NT2/D1 (cell line): Measurements from ENCODE around the gene SLC15A3.
A peak's percentile ranks its signal among the peaks of the same experiment; 100 is the strongest.

Experiments used
- DNase-seq: peaks from one replicate; pipeline ENCODE4 v3.0.0-alpha.2; 2011; ENCODE audit warnings: low read depth, low spot score
- H3K27me3 ChIP-seq: 2 replicates; pipeline ENCODE4 v1.6.0; 2011; ENCODE audit warnings: mild to moderate bottlenecking; ENCODE audit not compliant: insufficient read length, insufficient read depth
- H3K36me3 ChIP-seq: 2 replicates; pipeline ENCODE4 v1.6.1; 2011; ENCODE audit warnings: mild to moderate bottlenecking, low read length, mixed read lengths; ENCODE audit not compliant: insufficient read depth, insufficient read length
- H3K4me1 ChIP-seq: 2 replicates; pipeline ENCODE4 v1.5.1; 2011; ENCODE audit not compliant: insufficient read depth, insufficient read length
- H3K4me3 ChIP-seq: 2 replicates; pipeline ENCODE4 v1.5.1; 2011; ENCODE audit warnings: low read depth; ENCODE audit not compliant: insufficient read length
- H3K9ac ChIP-seq: 2 replicates; pipeline ENCODE4 v1.6.0; 2011; ENCODE audit warnings: low read depth; ENCODE audit not compliant: insufficient read length
- H3K9me3 ChIP-seq: 2 replicates; pipeline ENCODE4 v1.5.1; 2011; ENCODE audit warnings: mild to moderate bottlenecking, low read length; ENCODE audit not compliant: insufficient read depth
- SUZ12 ChIP-seq: IDR thresholded peaks from 2 replicates; pipeline ENCODE4 v1.6.1; 2011; ENCODE audit not compliant: insufficient read length, insufficient read depth; ENCODE audit errors: extremely low read depth
- YY1 ChIP-seq: IDR thresholded peaks from 2 replicates; pipeline ENCODE4 v1.6.1; 2011; ENCODE audit not compliant: insufficient read length, insufficient read depth
- ZNF274 ChIP-seq: IDR thresholded peaks from 2 replicates; pipeline ENCODE4 v1.6.1; 2011; ENCODE audit warnings: mild to moderate bottlenecking, low read depth, low read length

SLC15A3 gene

GRCh38 chr11:60917267-60917666 lies 34.7 kb downstream of the SLC15A3 start:
- no peak for TF ChIP-seq YY1
- no peak for TF ChIP-seq SUZ12
- TF ChIP-seq ZNF274: no peak
- no peaks in the 10 kb centered on the region for H3K9me3 ChIP-seq
- no peaks in the 10 kb centered on the region for H3K27me3 ChIP-seq
- no peak for DNase-seq
- H3K9ac ChIP-seq: no peak overlapping the region
- peaks cover 49% of the 10 kb centered on the region for H3K36me3 ChIP-seq
- H3K4me3 ChIP-seq: no peak overlapping the region
- peaks cover 17% of the 10 kb centered on the region for H3K4me1 ChIP-seq

GRCh38 chr11:60916669-60917206 lies 35.2 kb downstream of the SLC15A3 start:
- peaks cover 17% of the 10 kb centered on the region for H3K4me1 ChIP-seq
- no peak overlapping the region for H3K9ac ChIP-seq
- no peak overlapping the region for H3K4me3 ChIP-seq

DNA sequence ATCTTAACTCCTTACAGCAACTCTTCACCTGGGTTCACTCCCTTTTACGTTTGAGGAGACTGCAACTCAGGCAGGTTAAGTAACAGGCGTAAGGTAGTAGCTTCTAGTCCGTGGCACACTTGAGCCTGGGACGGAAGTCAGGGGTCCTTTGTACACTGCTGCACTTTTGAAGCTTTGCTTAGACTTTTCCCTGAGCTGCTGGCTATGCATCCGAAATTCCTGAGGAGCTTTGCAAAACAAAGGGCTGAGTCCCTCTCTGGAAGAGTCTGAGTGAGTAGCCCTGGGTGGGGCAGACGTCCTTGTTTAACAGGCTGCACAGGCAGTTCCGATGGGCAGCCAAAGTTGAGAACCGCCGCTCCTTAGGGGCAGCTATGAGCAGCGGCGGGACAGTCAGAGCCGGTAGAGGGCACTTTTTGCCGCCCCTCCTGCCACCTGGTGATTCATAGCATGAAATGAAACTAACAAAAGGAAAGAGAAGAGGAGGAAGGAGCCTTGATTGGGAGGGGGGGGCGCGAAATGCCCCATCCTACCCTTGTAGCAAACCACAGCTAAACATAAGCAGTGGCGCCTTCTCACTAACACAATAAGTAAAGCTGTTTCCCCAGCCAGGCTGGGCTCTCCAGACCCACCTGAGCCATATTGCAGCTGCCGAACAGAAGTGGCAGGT lies 36.6 kb downstream of the SLC15A3 start:
- peak; percentile 86 for DNase-seq
- H3K36me3 ChIP-seq: peaks cover 31% of the 10 kb centered on the region
- H3K9me3 ChIP-seq: no peaks in the 10 kb centered on the region
- H3K27me3 ChIP-seq: peaks cover 7% of the 10 kb centered on the region
- peak overlapping the region; percentile 80 for H3K4me3 ChIP-seq
- peak overlapping the region; percentile 88 for H3K9ac ChIP-seq
- TF ChIP-seq SUZ12 (no peak), YY1 (no peak), ZNF274 (no peak)
- H3K4me1 ChIP-seq: peaks cover 17% of the 10 kb centered on the region

More at GRCh38 chr11:60916669-60917206, 35.2 kb downstream of the SLC15A3 start:
- H3K9me3 ChIP-seq: no peaks in the 10 kb centered on the region
- TF ChIP-seq SUZ12: no peak
- DNase-seq: no peak
- H3K27me3 ChIP-seq: no peaks in the 10 kb centered on the region
- peaks cover 44% of the 10 kb centered on the region for H3K36me3 ChIP-seq

- H3K9ac ChIP-seq: peak overlapping the region; percentile 88
- H3K4me1 ChIP-seq: peaks cover 17% of the 10 kb centered on the region
- no peak for DNase-seq
- H3K27me3 ChIP-seq: peaks cover 12% of the 10 kb centered on the region
- TF ChIP-seq SUZ12: no peak
- no peak for TF ChIP-seq ZNF274
- no peak for TF ChIP-seq YY1
- peaks cover 24% of the 10 kb centered on the region for H3K36me3 ChIP-seq
- H3K9me3 ChIP-seq: no peaks in the 10 kb centered on the region
- peak overlapping the region; percentile 80 for H3K4me3 ChIP-seq
Observed at GRCh38 chr11:60914633-60915247, 37.2 kb downstream of the SLC15A3 start.

DNA sequence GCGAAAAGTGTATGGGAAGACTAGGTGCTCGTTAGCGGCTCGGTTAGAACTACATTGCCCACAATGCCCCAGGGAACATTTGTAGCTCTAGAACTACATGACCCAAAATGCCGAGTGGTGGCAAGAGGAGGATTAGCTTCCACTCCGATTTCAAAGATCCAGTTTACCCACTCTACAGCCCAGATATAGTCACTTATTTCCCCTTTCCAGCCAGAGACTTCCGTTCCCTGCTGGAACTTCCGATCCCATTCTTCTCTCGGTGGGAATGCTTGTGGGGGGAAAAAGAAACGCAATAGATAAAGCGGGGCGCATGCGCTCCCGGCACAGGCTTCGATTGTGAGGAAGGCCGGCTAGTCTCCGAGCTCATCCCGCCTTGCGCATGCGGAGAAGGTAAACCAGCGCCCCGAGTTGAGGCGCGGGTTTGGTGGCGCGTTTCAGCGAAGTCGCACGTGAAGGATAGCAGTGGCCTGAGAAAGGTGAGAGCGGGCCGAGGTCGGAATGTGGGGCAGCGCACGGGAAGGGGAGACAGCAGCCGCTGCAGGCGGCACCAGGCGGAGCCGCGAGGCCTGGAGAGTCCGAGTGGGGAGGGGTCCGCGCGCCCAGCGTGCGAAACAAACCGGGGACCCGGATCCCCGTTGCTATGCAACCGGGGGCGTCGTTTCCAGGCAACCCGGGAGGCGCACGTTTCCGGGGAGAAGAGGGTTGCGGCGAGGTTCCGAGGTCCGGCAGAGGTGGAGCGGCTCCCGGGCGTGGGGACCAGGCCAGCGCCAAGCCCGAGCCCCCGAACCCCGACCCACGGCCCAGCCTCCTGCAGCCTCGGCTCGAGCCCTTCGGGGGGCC lies 38.0 kb downstream of the SLC15A3 start, which contains the start of gene TMEM109:
Gene TMEM109 (plus strand): TSS at position 366 of the 840 bp plus-strand sequence. CDS start 5,536 bp downstream, outside the sequence.
- TF ChIP-seq SUZ12 (no peak), YY1 (no peak), ZNF274 (no peak)
- H3K9me3 ChIP-seq: no peaks in the 10 kb centered on the region
- DNase-seq: peak; percentile 84
- H3K27me3 ChIP-seq: peaks cover 19% of the 10 kb centered on the region
- H3K36me3 ChIP-seq: peaks cover 19% of the 10 kb centered on the region
- H3K9ac ChIP-seq: peak within 1 kb of the TSS; percentile 88
- H3K4me3 ChIP-seq: peak within 1 kb of the TSS; percentile 80
- H3K4me1 ChIP-seq: peaks cover 17% of the 10 kb centered on the region

DNA sequence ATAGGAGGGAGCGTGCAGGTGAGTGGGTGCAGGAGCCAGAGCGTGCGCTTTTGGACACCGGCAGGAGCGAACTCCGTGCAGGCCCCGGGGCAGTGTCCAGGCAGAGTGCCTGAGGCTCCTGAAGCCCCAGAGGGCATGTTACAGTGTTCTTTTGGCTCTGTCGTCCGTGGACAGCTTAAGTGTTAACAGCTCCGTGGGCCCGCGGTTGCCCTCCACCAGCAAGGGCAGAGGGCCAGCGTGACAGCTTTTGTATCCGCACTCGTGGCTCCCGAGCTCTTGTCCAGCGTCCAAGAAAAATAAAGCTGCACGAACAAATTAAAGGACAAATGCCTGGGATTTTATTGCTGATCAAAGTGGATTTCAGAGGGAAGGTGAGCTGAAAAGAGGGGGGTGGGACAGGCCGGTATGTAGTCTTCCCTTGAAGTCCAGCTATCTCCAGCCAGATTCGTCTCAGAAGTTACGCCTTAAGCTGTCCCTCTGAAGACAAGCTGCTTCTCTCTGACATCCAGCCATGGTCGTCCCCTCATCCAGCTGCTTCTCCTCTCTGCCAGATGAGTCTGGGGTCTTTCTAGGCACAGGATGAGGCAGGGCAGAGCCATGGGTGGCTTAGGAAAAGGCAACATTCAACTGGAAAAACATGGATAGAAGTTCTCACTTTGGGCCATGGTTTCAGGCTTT lies 39.0 kb downstream of the SLC15A3 start:
- no peak for TF ChIP-seq SUZ12
- no peak for TF ChIP-seq YY1
- no peak for TF ChIP-seq ZNF274
- H3K36me3 ChIP-seq: peaks cover 13% of the 10 kb centered on the region
- H3K4me1 ChIP-seq: peaks cover 14% of the 10 kb centered on the region
- H3K4me3 ChIP-seq: peak overlapping the region; percentile 80
- no peaks in the 10 kb centered on the region for H3K9me3 ChIP-seq
- peaks cover 29% of the 10 kb centered on the region for H3K27me3 ChIP-seq
- peak overlapping the region; percentile 88 for H3K9ac ChIP-seq
- DNase-seq: no peak
